Adipocyte (in vitro differentiated cells): Measurements from ENCODE around the gene MLPH.

Source experiments
- DNase-seq: peaks from one replicate; pipeline ENCODE4 v3.0.0-alpha.2; 2015; ENCODE audit warnings: low read depth
- H3K27me3 ChIP-seq: replicated peaks from 2 replicates; pipeline ENCODE4 v1.7.0; 2013; ENCODE audit warnings: mild to moderate bottlenecking, low read length, moderate library complexity; ENCODE audit not compliant: control insufficient read depth, insufficient read depth
- H3K36me3 ChIP-seq: 2 replicates; pipeline ENCODE4 v1.7.0; 2013; ENCODE audit warnings: low read length, mild to moderate bottlenecking, moderate library complexity; ENCODE audit not compliant: control insufficient read depth, insufficient read depth, severe bottlenecking
- H3K4me1 ChIP-seq: 2 replicates; pipeline ENCODE4 v1.7.0; 2013; ENCODE audit warnings: mild to moderate bottlenecking, low read length, moderate library complexity; ENCODE audit not compliant: control insufficient read depth, insufficient read depth
- H3K4me3 ChIP-seq: 2 replicates; pipeline ENCODE4 v1.7.0; 2013; ENCODE audit warnings: mild to moderate bottlenecking, low read length, moderate library complexity
- H3K9ac ChIP-seq: 2 replicates; pipeline ENCODE4 v1.7.0; 2013; ENCODE audit warnings: mild to moderate bottlenecking, low read length, moderate library complexity
- H3K9me3 ChIP-seq: 2 replicates; pipeline ENCODE4 v1.7.0; 2013; ENCODE audit warnings: mild to moderate bottlenecking, low read length, moderate library complexity; ENCODE audit not compliant: control insufficient read depth

Gene MLPH

DNA sequence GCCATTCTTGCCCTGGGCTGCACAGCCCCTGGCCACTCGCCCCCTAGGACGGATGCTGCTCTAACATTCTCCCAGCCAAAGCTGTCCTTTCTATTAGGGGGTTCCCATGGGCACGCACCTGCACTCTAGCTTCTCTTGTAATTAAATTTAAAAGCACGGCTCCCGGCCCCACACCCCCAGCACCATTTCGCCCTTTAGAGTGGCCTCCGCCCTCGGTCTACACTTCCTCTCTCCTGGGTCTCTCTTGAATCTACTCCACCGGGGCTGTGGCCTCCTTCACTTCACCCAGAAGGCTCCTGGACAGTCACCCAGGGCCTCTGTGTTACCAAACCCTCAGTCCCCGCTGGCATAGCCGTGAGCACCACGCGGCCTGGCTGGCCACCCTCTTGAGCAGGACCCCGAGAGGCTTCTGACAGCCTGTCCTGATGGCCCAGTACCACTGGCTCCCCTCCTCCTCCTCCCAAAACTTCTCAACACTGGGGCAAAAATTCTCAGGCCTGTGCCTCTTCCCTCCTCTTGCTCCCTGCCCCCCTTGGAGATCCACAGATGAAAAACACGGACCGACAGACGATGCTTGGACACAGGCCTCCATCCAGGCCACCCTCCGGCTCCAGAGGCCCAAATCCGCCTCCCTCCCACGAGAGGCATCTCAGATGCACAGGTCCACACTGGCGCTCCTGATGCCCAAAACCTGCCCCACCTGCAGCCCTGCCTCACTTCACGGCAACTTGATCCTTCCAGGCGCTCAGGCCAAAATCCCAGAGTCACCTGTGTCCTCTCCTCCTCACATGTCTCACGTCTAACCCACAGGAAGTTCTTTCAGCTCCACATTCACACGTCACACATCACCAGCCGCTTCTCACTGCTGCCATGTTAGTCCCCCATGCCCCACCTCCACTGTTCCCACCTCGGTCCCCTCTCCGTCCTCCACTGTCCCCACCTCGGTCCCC lies 110.4 kb downstream of the MLPH start:
- no peak for DNase-seq
- Histone ChIP-seq H3K27me3 (no peaks in the 10 kb centered on the region), H3K4me1 (peaks cover 13% of the 10 kb centered on the region), H3K9me3 (no peaks in the 10 kb centered on the region), H3K9ac (no peak overlapping the region), H3K36me3 (no peaks in the 10 kb centered on the region), H3K4me3 (no peak overlapping the region)

DNA sequence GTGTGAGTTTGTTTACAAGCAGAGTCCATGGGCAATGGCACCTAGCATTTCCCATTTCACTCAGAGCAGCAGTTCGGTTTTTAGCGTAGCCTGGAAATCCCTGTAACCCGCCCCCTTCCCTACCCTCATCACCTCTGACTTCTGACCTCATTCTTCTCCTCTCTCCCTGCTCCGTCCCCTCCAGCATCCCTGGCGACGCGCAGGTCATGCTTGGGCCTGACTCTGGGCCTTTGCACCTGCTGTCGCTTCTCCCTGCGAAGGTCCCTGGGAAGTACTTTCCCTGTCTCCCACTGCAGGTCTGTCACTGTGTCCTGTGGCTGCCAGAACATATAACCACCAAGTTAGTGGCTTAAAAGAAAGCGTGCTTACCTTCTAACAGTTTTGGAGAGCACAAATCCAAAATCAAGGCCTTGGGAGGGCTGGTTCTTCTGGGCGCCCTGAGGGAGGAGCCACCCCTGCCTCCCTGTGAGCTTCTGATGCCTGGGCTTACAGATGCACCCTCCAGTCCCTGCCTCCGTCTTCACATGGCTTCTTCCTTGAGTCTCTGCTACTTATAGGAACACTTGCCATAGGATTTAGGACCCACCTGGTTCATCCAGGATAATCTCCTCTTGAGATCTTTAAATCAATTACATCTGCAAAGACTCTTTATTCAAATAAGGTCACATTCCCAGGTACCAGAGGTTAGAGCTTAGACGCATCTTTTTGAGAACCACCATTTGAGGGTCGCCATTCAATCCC lies 111.6 kb downstream of the MLPH start:
- H3K36me3 ChIP-seq, result no peaks in the 10 kb centered on the region
- DNase-seq, result no peak
- H3K9ac ChIP-seq, result no peak overlapping the region
- no peaks in the 10 kb centered on the region for H3K27me3 ChIP-seq
- no peak overlapping the region for H3K4me3 ChIP-seq
- H3K9me3 ChIP-seq, result no peaks in the 10 kb centered on the region
- peaks cover 13% of the 10 kb centered on the region for H3K4me1 ChIP-seq

- Histone ChIP-seq H3K4me3 (peak overlapping the region; percentile 66), H3K9me3 (no peaks in the 10 kb centered on the region), H3K9ac (peak overlapping the region; percentile 79), H3K36me3 (no peaks in the 10 kb centered on the region), H3K4me1 (peaks cover 13% of the 10 kb centered on the region), H3K27me3 (no peaks in the 10 kb centered on the region)
- no peak for DNase-seq
These were observed 112.5 kb downstream of the MLPH start for GRCh38 chr2:237599465-237600110.

GRCh38 chr2:237600205-237600846 lies 113.3 kb downstream of the MLPH start:
- peak; percentile 73 for DNase-seq
- Histone ChIP-seq H3K27me3 (no peaks in the 10 kb centered on the region), H3K4me3 (peak overlapping the region; percentile 66)

DNA sequence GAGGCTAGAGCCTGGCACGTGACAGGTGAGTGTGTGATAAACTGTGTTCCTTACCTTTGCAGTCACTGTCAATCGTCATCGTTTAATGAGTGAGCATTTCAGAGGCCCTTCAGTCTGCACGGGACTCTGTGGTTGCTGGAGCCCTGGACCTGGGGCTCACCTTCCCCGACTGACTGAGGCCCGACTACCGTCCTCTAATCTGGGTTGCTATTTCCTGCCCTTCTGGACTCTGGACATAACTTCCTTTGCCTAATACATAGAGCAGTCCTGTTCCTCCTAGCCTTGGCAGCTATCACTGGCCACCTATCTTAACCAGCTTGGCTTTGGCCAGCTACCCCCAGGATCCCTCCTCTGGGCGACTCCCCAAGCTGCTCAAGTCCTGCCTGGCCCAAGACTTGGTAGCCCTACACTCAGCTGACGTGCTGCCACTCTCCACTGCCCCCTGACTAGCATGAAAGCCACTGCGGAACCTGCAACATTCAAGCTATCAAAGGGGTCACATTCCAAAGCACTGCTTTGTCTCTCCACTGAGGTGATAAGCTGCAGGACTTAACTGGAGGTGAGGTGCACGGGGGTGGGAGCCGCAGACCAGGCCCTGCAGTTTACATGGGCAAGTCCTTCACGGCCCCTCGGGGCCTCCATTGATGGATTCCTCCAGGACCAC lies 114.5 kb downstream of the MLPH start:
- Histone ChIP-seq H3K4me3 (no peak overlapping the region), H3K4me1 (peaks cover 13% of the 10 kb centered on the region), H3K9me3 (no peaks in the 10 kb centered on the region), H3K27me3 (no peaks in the 10 kb centered on the region), H3K36me3 (no peaks in the 10 kb centered on the region), H3K9ac (no peak overlapping the region)
- DNase-seq, result no peak

More at GRCh38 chr2:237600205-237600846, 113.3 kb downstream of the MLPH start:
- Histone ChIP-seq H3K9me3 (no peaks in the 10 kb centered on the region), H3K36me3 (no peaks in the 10 kb centered on the region), H3K4me1 (peaks cover 13% of the 10 kb centered on the region), H3K9ac (peak overlapping the region; percentile 79)

DNA sequence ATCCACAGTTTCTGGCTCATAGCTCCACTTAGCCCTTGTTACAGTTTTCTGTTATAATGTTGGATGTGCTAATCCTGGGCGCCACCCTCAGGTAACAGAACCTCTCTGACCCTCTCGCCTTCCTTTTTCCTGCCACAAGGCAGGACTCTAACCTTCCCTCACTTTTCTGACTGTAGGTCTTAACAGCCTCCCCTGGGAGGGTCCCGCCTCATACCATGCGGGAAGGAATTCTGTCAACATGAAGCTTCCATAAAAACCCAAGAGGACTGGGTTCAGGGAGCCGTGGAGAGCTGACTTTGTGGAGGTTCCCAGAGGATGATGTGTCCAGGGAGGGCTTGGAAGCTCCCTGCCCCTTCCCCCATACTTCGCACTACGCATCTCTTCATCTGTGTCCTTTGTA lies 115.4 kb downstream of the MLPH start:
- Histone ChIP-seq H3K9me3 (no peaks in the 10 kb centered on the region), H3K4me1 (peaks cover 13% of the 10 kb centered on the region), H3K27me3 (no peaks in the 10 kb centered on the region), H3K9ac (no peak overlapping the region), H3K4me3 (no peak overlapping the region), H3K36me3 (no peaks in the 10 kb centered on the region)
- no peak for DNase-seq

DNA sequence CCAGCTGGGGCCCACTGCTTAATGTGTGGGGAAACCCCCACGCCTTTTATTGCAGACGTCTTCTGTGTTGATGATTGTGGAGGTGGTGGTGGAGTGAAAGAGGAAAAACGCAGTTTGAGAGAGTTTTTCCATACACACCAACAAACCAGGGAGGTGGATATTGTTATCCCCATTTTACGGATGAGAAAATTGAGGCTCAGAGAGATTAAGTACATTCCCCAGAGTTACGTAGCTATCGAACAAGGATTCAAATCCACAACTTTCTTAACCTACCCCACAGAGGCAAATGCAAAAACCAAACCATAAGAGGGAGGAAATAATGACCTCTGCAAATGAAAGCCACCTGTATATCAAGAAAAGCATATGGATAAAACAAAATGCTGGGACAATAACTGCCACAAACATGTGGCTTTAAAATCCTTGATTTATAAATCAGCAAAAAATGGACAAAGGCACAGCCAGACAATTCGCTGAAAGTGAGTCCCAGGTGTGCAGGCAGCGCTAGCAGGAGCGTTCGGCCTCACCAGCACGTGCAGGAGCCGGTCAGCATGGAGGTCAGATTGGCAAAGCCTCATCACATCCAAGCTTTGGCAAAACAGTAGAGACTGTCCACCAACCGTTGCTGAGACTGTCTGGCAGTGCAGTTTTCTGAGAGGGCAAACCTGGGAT lies 116.1 kb downstream of the MLPH start:
- no peak overlapping the region for H3K9ac ChIP-seq
- no peak for DNase-seq
- H3K27me3 ChIP-seq, result no peaks in the 10 kb centered on the region
- H3K9me3 ChIP-seq, result no peaks in the 10 kb centered on the region
- H3K36me3 ChIP-seq, result no peaks in the 10 kb centered on the region
- peak overlapping the region; percentile 15 for H3K4me3 ChIP-seq
- peaks cover 13% of the 10 kb centered on the region for H3K4me1 ChIP-seq

- Histone ChIP-seq H3K36me3 (no peaks in the 10 kb centered on the region), H3K4me1 (peaks cover 13% of the 10 kb centered on the region), H3K9me3 (no peaks in the 10 kb centered on the region), H3K27me3 (no peaks in the 10 kb centered on the region), H3K9ac (no peak overlapping the region), H3K4me3 (peak overlapping the region; percentile 15)
- peak; percentile 62 for DNase-seq
These were observed 116.8 kb downstream of the MLPH start for GRCh38 chr2:237603718-237604362.

DNA sequence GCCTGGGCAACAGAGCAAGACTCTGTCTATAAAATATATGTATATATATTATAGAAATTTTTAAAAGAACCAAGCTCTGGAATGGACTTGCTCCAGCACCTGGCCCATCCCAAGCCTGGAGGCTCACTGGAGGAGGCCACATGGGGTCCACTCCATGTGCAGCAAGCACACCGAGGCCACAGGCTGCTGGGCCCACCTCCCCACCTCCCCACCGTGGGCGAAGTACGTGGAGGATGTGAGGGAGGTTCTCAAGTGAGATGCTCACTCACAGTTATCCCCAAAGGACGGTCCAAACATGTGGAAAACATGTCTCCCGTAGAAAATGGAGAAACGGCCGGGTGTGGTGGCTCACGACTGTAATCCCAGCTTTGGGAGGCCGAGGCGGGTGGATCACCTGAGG lies 117.3 kb downstream of the MLPH start:
- no peaks in the 10 kb centered on the region for H3K27me3 ChIP-seq
- no peaks in the 10 kb centered on the region for H3K9me3 ChIP-seq
- no peak for DNase-seq
- H3K4me3 ChIP-seq, result no peak overlapping the region
- H3K36me3 ChIP-seq, result no peaks in the 10 kb centered on the region
- peaks cover 13% of the 10 kb centered on the region for H3K4me1 ChIP-seq
- no peak overlapping the region for H3K9ac ChIP-seq
